Activated CD4-positive, CD25-positive, alpha-beta regulatory T cell (primary cell): ENCODE results near the gene MTOR.

Experiments used
- DNase-seq, 4 experiments: peaks; one replicate each; lab custom pipeline; 2025; lab: John Stamatoyannopoulos, UW

The MTOR gene

DNA sequence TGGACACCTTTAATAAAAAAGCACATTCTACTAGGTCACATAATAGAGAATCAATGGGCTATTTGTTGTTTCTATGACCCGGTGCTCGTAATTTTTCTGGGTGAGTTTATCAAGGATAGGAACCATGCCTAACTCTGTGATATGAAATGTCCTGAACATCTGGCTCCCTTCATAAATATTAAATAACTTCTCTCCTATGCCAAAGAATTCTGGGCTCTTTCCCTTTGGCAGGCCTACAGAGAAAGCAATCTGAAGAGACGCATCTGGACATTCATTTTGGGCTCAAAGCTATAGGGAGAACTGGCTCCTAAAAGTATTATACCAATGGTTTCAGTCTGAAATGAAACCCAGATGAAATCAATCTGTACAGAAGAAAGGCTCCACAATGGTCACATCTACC lies 112.0 kb downstream of the MTOR start:
- DNase-seq = no peak

DNA sequence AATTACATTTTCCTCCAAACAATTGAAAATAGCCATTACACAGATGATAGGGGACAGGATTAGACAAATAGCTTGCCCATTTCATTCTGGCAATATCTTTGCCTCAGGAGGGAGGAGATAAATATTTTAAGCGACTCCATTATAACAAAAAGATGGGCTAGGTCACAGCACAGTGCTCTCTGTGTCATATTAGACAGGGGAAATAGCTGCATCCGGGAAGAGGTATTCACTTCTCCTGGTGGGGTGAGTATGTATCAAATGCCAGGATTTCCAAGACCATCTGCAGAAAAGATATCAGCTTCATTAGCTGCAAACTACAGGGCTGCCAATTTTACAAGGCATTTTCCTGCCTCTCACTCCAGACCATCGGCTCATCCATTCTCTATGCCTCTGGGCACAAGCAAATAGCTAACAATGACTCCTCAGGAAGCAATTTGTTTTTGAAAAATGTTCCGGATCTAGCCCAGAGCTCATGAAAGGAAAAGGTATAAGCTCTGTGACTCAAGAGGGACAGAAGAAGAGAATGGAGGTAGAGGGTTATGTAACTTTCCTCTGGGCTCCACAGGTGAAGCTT lies 115.1 kb downstream of the MTOR start:
- DNase-seq = no peak

DNA sequence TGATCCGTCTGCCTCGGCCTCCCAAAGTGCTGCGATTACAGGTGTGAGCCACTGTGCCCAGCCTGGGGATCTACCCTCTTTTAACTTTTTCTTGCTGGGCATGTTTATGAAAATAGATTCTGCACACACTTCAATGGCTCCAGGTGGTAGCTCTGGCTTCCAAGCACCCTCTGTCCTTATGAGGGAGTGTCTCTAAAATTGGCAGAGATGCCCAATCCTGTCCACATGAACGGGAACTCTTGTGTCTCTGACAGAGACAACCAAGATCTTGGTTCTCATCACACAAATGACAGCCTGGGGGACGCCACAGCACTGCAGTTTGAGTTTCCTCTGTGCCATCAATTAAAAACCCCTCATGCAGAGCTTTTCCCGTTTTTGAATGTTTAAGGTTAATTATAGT lies 116.6 kb downstream of the MTOR start:
- no peak for DNase-seq

GRCh38 chr1:11144570-11145256 lies 117.6 kb downstream of the MTOR start:
- DNase-seq = no peak

GRCh38 chr1:11143907-11144306 lies 118.4 kb downstream of the MTOR start:
- DNase-seq = no peak

GRCh38 chr1:11143401-11143800 lies 119.0 kb downstream of the MTOR start:
- no peak for DNase-seq

DNA sequence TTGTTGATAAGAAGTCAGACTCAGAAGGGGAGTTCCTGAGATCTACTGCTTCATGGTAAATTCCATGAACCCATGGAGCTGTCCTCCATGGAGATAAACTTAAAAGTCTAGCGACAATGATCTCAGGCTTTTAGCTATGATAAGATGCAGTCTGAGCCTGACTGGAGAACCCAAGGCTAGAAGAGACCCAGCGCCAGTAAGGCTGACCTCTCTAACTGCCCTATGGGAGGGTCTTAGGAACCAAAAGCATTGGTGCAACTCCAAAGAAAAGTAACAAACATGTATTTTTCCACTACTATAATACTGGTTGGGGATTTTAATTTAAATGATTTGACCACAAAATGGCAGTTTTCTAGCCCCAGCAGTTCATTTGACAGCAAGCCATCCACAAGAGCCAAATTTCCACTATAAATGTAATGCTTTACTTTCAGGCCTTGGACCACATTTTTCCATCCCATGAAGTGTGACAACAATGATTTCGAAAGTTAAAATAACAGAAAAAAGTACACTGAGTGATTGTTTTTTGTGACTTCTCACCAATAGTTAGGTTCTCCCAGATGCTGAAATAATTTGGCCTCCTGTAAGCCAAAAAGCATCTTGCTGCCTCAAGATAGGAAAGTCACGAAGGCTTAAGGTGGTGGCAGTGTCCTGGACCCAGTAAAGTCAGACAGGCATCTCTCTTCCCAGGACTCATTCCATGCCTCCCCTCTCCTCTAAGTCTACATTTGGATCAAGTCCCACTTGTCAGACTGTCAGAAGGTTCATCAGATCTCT lies 119.5 kb downstream of the MTOR start:
- DNase-seq = no peak

DNA sequence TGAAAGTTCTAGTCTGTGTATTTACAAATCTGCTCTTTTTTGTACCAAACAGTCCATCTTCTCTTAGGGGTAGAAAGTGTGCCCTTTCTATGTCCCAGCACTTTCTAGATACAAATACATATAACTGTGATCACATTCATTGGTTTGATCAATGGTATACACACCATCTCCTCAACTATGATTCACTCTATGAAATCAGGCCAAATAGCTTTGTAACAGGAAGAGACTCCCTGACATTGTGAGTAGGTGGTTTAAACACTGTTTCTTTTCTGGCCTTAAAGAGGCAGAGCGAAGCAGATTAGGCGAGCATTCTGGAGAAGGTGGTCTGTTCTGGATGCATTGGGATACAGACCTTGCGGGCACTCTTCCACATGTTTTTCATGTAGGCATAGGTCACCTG lies 123.4 kb downstream of the MTOR start:
- no peak for DNase-seq

- no peak for DNase-seq
Observed at GRCh38 chr1:11138029-11138428, 124.3 kb downstream of the MTOR start.

- no peak for DNase-seq
Observed at GRCh38 chr1:11134898-11135266, 127.5 kb downstream of the MTOR start.

DNA sequence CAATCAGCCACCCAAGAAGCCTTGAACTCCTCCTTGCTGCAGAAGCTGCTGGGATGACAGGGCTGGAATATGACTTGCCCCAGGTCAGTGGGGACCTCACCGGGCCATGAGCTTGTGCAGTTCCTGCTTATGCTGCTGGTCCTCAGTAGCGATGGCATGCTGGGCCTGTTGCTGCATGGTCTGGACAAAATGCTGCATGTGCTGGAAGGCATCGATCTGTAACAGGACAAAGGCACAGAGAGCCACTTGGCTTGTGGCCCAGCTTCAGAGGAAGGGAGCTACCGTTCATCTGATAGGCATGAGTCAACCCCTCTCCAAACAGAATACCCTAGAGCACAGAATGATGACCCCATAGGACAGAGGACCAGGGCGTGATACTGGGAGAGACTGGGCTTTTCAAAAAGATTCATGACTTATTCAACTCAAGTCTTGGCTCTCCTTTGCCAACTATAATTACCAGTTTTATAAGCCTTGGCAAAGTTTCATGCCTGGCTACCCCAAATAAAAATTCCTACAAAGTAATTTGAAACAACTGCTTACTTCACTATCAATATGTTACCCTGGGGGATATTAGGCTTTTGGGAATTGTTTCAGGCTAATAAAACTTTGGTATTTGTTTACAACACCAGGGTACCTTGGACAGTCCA lies 128.0 kb downstream of the MTOR start:
- DNase-seq = no peak

- no peak for DNase-seq
Observed at GRCh38 chr1:11132563-11133293, 129.6 kb downstream of the MTOR start.

DNA sequence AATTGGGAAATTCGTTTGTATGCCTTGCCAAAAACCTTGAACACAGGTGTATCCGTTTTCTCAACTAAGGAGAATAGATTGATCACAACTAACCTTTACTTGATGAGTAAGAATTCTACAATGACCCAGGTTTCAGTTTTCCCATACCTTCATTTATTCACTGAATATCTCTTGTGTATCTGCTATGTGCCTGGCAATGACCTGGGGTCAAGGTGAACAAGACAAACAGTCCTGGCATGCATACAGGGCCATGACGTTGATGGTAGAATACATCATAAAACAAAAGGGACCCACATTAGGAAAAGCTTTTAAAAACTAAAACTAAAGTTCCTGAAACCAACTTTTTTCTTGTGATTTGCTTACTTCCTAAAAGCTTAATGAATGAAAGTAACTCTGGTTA lies 130.5 kb downstream of the MTOR start:
- DNase-seq = no peak

DNA sequence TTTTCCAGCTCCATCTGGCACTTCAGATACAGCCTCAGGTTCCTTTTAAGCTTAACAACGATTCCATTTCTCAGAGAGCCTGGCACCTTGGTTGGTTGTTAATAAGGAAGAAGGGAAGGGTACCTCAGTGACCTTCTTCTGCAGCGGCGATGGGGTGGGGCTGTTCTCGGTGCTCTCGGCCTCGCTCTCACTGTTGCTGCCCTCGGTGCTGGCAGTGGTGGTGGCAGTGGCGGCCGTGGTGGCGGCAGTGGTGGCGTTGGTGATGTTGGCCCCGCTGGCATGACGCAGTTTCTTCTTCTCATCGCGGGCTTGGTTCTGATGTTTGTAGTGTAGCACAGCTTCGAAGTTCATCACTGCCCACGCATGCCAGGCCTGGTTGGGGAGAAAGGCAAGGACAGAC lies 131.9 kb downstream of the MTOR start:
- no peak for DNase-seq

DNA sequence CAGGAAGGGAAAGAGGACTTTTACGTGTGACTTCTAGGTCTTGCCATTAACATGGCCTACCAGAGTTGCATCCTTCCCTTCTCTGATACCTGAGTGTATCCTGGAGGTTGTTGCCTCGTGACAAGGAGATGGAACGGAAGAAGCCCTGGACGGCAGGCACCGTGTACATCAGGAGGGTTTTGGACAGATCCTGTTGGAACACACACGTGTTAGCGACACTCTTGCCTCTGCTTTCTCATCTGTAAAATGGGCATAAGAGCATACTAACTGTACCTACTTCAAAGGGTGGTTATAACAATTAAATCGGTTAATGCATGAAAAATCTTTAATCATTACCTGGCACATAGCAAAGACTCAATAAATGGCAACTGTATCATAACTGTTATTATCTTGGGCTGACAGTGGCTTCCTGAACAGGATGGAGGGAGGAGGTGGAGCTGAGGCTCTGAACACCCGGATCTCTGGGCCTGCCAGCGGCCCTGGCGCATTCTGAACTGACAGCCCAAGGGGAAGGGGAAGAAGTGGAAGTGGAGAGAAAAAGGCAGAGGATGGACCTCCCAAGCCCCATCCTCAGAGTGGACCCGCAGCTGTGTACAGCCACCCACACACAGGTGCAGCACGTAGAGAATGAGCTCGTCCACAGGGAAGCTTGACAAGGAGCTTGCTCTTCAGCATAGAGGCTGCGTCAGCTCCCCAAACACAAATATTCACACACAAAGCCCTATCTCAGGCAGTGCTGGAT lies 132.5 kb downstream of the MTOR start:
- DNase-seq = no peak

DNA sequence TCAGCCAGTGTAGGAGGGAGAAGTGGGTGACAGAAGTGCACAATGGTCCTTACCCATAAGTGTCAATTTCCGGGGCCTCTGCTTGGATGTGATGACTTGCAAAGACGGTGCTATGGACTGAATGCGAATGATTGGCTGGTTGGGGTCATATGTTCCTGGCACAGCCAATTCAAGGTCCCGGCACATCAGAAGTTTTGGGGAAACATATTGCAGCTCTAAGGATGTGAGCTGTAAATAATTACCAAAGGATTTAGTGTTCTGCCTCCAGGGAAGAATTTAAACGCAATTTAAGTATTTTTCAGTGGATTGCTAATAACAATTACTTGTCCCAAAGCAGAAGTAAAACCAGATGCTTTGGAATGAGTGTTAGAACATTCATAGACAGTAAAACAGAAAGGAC lies 135.8 kb downstream of the MTOR start:
- no peak for DNase-seq

DNA sequence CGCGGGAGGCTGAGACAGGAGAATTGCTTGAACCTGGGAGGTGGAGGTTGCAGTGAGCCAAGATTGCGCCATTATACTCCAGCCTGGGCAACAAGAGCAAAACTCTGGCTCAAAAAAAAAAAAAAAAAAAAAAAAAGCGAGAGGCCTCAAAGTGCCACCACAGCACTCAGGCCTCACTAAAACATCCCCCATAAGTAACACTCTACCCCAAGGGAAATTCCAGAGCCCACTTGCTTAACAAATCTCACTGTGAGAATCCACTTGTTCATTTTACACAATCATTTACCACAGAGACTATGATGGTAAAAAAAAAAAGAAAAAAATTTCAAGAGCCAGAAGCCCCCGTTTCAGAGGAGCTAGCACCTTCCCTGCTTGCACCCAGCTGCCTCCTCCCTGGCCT lies 136.4 kb downstream of the MTOR start:
- DNase-seq = no peak

- DNase-seq = no peak
Observed at GRCh38 chr1:11124965-11125364, 137.4 kb downstream of the MTOR start.

- no peak for DNase-seq
Observed at GRCh38 chr1:11116318-11116717, 146.0 kb downstream of the MTOR start.

- DNase-seq = no peak
Observed at GRCh38 chr1:11114966-11115365, 147.4 kb downstream of the MTOR start.

- DNase-seq = no peak
Observed at GRCh38 chr1:11109047-11109760, 153.1 kb downstream of the MTOR start.
